Measurements from ENCODE around the gene KIAA1217.

KIAA1217 gene

GRCh38 chr10:24299578-24300260 lies 90.8 kb downstream of the KIAA1217 start:
- no peak for TF ChIP-seq POLR2AphosphoS5 (IDR thresholded peaks at IDR 0.05; ENCODE audit: low read depth, low read length)
- no peak for TF ChIP-seq FOXP2 (optimal IDR thresholded peaks at IDR 0.05; ENCODE audit: borderline replicate concordance, extremely low read depth, extremely low read length, insufficient read depth)
- TF ChIP-seq SIN3A (IDR thresholded peaks at IDR 0.05; ENCODE audit: borderline replicate concordance, insufficient read depth, low read length), result no peak
- no peak for TF ChIP-seq TAF1 (IDR thresholded peaks at IDR 0.05; ENCODE audit: borderline replicate concordance, insufficient read depth, low read length)
- TF ChIP-seq, protein P1, sequence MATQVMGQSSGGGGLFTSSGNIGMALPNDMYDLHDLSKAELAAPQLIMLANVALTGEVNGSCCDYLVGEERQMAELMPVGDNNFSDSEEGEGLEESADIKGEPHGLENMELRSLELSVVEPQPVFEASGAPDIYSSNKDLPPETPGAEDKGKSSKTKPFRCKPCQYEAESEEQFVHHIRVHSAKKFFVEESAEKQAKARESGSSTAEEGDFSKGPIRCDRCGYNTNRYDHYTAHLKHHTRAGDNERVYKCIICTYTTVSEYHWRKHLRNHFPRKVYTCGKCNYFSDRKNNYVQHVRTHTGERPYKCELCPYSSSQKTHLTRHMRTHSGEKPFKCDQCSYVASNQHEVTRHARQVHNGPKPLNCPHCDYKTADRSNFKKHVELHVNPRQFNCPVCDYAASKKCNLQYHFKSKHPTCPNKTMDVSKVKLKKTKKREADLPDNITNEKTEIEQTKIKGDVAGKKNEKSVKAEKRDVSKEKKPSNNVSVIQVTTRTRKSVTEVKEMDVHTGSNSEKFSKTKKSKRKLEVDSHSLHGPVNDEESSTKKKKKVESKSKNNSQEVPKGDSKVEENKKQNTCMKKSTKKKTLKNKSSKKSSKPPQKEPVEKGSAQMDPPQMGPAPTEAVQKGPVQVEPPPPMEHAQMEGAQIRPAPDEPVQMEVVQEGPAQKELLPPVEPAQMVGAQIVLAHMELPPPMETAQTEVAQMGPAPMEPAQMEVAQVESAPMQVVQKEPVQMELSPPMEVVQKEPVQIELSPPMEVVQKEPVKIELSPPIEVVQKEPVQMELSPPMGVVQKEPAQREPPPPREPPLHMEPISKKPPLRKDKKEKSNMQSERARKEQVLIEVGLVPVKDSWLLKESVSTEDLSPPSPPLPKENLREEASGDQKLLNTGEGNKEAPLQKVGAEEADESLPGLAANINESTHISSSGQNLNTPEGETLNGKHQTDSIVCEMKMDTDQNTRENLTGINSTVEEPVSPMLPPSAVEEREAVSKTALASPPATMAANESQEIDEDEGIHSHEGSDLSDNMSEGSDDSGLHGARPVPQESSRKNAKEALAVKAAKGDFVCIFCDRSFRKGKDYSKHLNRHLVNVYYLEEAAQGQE (IDR thresholded peaks at IDR 0.05; ENCODE audit: insufficient read depth in 1 of 2, low read depth in 2 of 2, low read length in 2 of 2), result no peak

GRCh38 chr10:24303522-24304310 lies 94.8 kb downstream of the KIAA1217 start:
- TF ChIP-seq FOXP2 (optimal IDR thresholded peaks at IDR 0.05; ENCODE audit: borderline replicate concordance, extremely low read depth, extremely low read length, insufficient read depth), result no peak
- no peak for TF ChIP-seq SIN3A (IDR thresholded peaks at IDR 0.05; ENCODE audit: borderline replicate concordance, insufficient read depth, low read length)
- TF ChIP-seq, protein P1 (IDR thresholded peaks at IDR 0.05; ENCODE audit: insufficient read depth in 1 of 2, low read depth in 2 of 2, low read length in 2 of 2), result no peak
- no peak for TF ChIP-seq TAF1 (IDR thresholded peaks at IDR 0.05; ENCODE audit: borderline replicate concordance, insufficient read depth, low read length)
- no peak for TF ChIP-seq POLR2AphosphoS5 (IDR thresholded peaks at IDR 0.05; ENCODE audit: low read depth, low read length)

GRCh38 chr10:24305551-24306506 lies 96.9 kb downstream of the KIAA1217 start:
- TF ChIP-seq SIN3A (IDR thresholded peaks at IDR 0.05; ENCODE audit: borderline replicate concordance, insufficient read depth, low read length) (no peak), FOXP2 (optimal IDR thresholded peaks at IDR 0.05; ENCODE audit: borderline replicate concordance, extremely low read depth, extremely low read length, insufficient read depth) (no peak), TAF1 (IDR thresholded peaks at IDR 0.05; ENCODE audit: borderline replicate concordance, insufficient read depth, low read length) (no peak), POLR2AphosphoS5 (IDR thresholded peaks at IDR 0.05; ENCODE audit: low read depth, low read length) (no peak)
- TF ChIP-seq, protein P1 (IDR thresholded peaks at IDR 0.05; ENCODE audit: insufficient read depth in 1 of 2, low read depth in 2 of 2, low read length in 2 of 2), result no peak

DNA sequence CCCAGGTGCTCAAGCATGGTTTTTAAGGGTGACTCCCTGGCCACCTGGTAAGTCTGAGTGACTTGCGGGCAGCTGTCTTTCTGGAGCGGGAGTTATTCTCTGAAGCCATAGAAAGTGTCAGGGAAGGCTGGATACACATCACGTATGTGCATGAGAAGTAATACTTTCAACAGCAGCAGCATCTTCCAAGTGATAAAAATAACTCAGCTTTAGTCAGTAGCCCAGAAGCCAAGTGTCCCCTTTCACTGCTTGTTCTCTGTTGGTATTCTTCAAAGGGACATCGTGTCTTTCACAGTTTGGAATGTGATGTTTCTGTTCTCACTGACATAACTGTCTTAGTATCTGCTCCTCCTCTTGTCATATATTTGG lies 97.6 kb downstream of the KIAA1217 start:
- TF ChIP-seq FOXP2 (optimal IDR thresholded peaks at IDR 0.05; ENCODE audit: borderline replicate concordance, extremely low read depth, extremely low read length, insufficient read depth) (no peak), TAF1 (IDR thresholded peaks at IDR 0.05; ENCODE audit: borderline replicate concordance, insufficient read depth, low read length) (no peak)

GRCh38 chr10:24307116-24307515 lies 98.2 kb downstream of the KIAA1217 start:
- TF ChIP-seq SIN3A (IDR thresholded peaks at IDR 0.05; ENCODE audit: borderline replicate concordance, insufficient read depth, low read length) (no peak), POLR2AphosphoS5 (IDR thresholded peaks at IDR 0.05; ENCODE audit: low read depth, low read length) (no peak), TAF1 (IDR thresholded peaks at IDR 0.05; ENCODE audit: borderline replicate concordance, insufficient read depth, low read length) (no peak), FOXP2 (optimal IDR thresholded peaks at IDR 0.05; ENCODE audit: borderline replicate concordance, extremely low read depth, extremely low read length, insufficient read depth) (no peak)
- TF ChIP-seq, protein P1 (IDR thresholded peaks at IDR 0.05; ENCODE audit: insufficient read depth in 1 of 2, low read depth in 2 of 2, low read length in 2 of 2), result no peak

Measured in PFSK-1 (cell line).